ENCODE measurements around the gene MTHFD1L. TPM values are rescaled to one million over a fixed set of nuclear protein-coding genes. Genes with fewer than 3 reads are reported as not detected.

The MTHFD1L gene
- total RNA-seq, 2 donors from 2014 or later: 9.2 to 23.3 TPM

- intact Hi-C loops (cut with DNase I): no loop called here
- Histone ChIP-seq H3K9me3 (no peaks in the 10 kb centered on the region), H3K4me3 (no peak overlapping the region), H3K27ac (no peak overlapping the region), H3K9ac (ENCODE audit: low read depth in 2 of 2, low read length in 2 of 2) (no peak overlapping the region), H3K4me1 (no peaks in the 10 kb centered on the region), H3K27me3 (no peaks in the 10 kb centered on the region), H3K36me3 (no peaks in the 10 kb centered on the region)
- DNase-seq: no peak
- TF ChIP-seq, protein P1, sequence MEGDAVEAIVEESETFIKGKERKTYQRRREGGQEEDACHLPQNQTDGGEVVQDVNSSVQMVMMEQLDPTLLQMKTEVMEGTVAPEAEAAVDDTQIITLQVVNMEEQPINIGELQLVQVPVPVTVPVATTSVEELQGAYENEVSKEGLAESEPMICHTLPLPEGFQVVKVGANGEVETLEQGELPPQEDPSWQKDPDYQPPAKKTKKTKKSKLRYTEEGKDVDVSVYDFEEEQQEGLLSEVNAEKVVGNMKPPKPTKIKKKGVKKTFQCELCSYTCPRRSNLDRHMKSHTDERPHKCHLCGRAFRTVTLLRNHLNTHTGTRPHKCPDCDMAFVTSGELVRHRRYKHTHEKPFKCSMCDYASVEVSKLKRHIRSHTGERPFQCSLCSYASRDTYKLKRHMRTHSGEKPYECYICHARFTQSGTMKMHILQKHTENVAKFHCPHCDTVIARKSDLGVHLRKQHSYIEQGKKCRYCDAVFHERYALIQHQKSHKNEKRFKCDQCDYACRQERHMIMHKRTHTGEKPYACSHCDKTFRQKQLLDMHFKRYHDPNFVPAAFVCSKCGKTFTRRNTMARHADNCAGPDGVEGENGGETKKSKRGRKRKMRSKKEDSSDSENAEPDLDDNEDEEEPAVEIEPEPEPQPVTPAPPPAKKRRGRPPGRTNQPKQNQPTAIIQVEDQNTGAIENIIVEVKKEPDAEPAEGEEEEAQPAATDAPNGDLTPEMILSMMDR (IDR thresholded peaks at IDR 0.05): no peak
Observed at GRCh38 chr6:150969901-150970300, 104.4 kb downstream of the MTHFD1L start.

- Histone ChIP-seq H3K36me3 (no peaks in the 10 kb centered on the region), H3K4me3 (no peak overlapping the region), H3K9ac (ENCODE audit: low read depth in 2 of 2, low read length in 2 of 2) (no peak overlapping the region), H3K9me3 (no peaks in the 10 kb centered on the region), H3K4me1 (no peaks in the 10 kb centered on the region), H3K27ac (no peak overlapping the region), H3K27me3 (no peaks in the 10 kb centered on the region)
- intact Hi-C loops (cut with DNase I): no loop called here
- DNase-seq: no peak
- TF ChIP-seq, protein P1 (IDR thresholded peaks at IDR 0.05): no peak
Observed at GRCh38 chr6:150971219-150971618, 105.7 kb downstream of the MTHFD1L start.

DNA sequence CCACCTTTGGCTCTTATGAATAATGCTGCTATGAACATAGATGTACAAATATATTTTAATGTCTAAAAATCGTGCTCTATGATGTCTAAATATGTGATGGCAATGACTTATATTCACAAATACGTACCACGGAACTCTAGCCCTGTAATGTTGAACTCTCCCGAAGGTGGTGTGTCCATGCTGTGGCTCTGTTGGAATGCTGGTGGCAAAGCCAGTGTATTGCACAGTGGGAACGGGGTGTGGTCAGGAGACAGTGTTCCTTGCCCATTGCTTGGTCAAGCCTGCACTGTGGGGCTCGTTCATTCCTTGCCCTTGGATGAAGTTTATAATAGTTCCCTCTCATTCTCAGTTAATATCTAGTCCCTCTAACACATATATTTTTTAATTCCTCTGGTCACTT is 109.6 kb downstream of the MTHFD1L start:
- TF ChIP-seq, protein P1 (IDR thresholded peaks at IDR 0.05): no peak
- H3K9ac ChIP-seq (ENCODE audit: low read depth in 2 of 2, low read length in 2 of 2): no peak overlapping the region
- intact Hi-C loops (cut with DNase I): no loop called here
- no peak overlapping the region for H3K27ac ChIP-seq
- DNase-seq: no peak
- no peaks in the 10 kb centered on the region for H3K9me3 ChIP-seq
- H3K27me3 ChIP-seq: no peaks in the 10 kb centered on the region
- no peaks in the 10 kb centered on the region for H3K4me1 ChIP-seq
- H3K4me3 ChIP-seq: no peak overlapping the region
- no peaks in the 10 kb centered on the region for H3K36me3 ChIP-seq

GRCh38 chr6:150977281-150977680 is 111.8 kb downstream of the MTHFD1L start:
- Histone ChIP-seq H3K27me3 (no peaks in the 10 kb centered on the region), H3K4me3 (no peak overlapping the region), H3K36me3 (no peaks in the 10 kb centered on the region), H3K9me3 (no peaks in the 10 kb centered on the region), H3K27ac (no peak overlapping the region), H3K4me1 (no peaks in the 10 kb centered on the region), H3K9ac (ENCODE audit: low read depth in 2 of 2, low read length in 2 of 2) (no peak overlapping the region)
- no peak for DNase-seq
- TF ChIP-seq, protein P1 (IDR thresholded peaks at IDR 0.05): no peak
- intact Hi-C loops (cut with DNase I): no loop called here

GRCh38 chr6:150978624-150979023 is 113.1 kb downstream of the MTHFD1L start:
- H3K4me1 ChIP-seq: no peaks in the 10 kb centered on the region
- H3K4me3 ChIP-seq: no peak overlapping the region
- H3K9ac ChIP-seq (ENCODE audit: low read depth in 2 of 2, low read length in 2 of 2): no peak overlapping the region
- DNase-seq: no peak
- H3K9me3 ChIP-seq: no peaks in the 10 kb centered on the region
- no peak overlapping the region for H3K27ac ChIP-seq
- intact Hi-C loops (cut with DNase I): no loop called here
- no peaks in the 10 kb centered on the region for H3K36me3 ChIP-seq
- H3K27me3 ChIP-seq: no peaks in the 10 kb centered on the region
- TF ChIP-seq, protein P1 (IDR thresholded peaks at IDR 0.05): no peak

All from colonic mucosa (tissue), 4 donors.